ENCODE data around the gene PRDM16. TPM values are rescaled to one million over a fixed set of nuclear protein-coding genes. Genes with fewer than 3 reads are reported as not detected.
A peak's percentile ranks its signal among the peaks of the same experiment; 100 is the strongest.

PRDM16 gene
- total and polyA plus RNA-seq, 2 experiments from 2014 or later, result 0.14 to 0.16 TPM

- H3K27me3 Mint-ChIP-seq (ENCODE audit: insufficient read depth, low read depth, poor library complexity), result peaks cover 15% of the 10 kb centered on the region
- no peaks in the 10 kb centered on the region for H3K27me3 ChIP-seq (ENCODE audit: insufficient read depth)
- no peaks in the 10 kb centered on the region for H3K9me2 ChIP-seq (ENCODE audit: insufficient read depth)
- no peak overlapping the region for H3K27ac ChIP-seq (ENCODE audit: low read depth)
- H3K4me2 ChIP-seq, result no peak overlapping the region
- no peaks in the 10 kb centered on the region for H3K36me3 ChIP-seq (ENCODE audit: insufficient read depth)
- ATAC-seq (peak; percentile 16), DNase-seq (ENCODE audit: low spot score) (no peak)
- no peaks in the 10 kb centered on the region for H3K4me1 ChIP-seq (ENCODE audit: insufficient read depth)
- H3K9me3 Mint-ChIP-seq, result no peaks in the 10 kb centered on the region
- no peaks in the 10 kb centered on the region for H4K20me1 ChIP-seq (replicated peaks; ENCODE audit: insufficient read depth)
- no peak overlapping the region for H3K4me3 ChIP-seq
- H3K4me3 Mint-ChIP-seq, result no peak overlapping the region
- TF ChIP-seq CTCF (conservative IDR thresholded peaks at IDR 0.05; ENCODE audit: low read depth in 2 of 2), result no peak
- no peak for TF ChIP-seq STAT1 (IDR thresholded peaks at IDR 0.05; ENCODE audit: unreplicated experiment)
- TF ChIP-seq ZNF462 (CRISPR knock-in tag; IDR thresholded peaks at IDR 0.05), result no peak
- TF ChIP-seq ZNF114 (CRISPR knock-in tag; IDR thresholded peaks at IDR 0.05), result no peak
- TF ChIP-seq ETS1 (IDR thresholded peaks at IDR 0.05), result no peak
- no peak for TF ChIP-seq EZH2 (IDR thresholded peaks at IDR 0.05; ENCODE audit: low read depth, unreplicated experiment)
- no peak for TF ChIP-seq REST (IDR thresholded peaks at IDR 0.05; ENCODE audit: unreplicated experiment)
- no peak for TF ChIP-seq JUNB (IDR thresholded peaks at IDR 0.05; ENCODE audit: unreplicated experiment)
- no peak for TF ChIP-seq EZH2phosphoT487 (IDR thresholded peaks at IDR 0.05; ENCODE audit: unreplicated experiment)
- H3K36me3 Mint-ChIP-seq (ENCODE audit: low read depth), result no peaks in the 10 kb centered on the region
- H3K79me2 ChIP-seq (replicated peaks; ENCODE audit: insufficient read depth), result no peaks in the 10 kb centered on the region
- H3K27ac Mint-ChIP-seq, result no peak overlapping the region
- no peaks in the 10 kb centered on the region for H3F3A ChIP-seq (replicated peaks; ENCODE audit: low read depth)
- H3K4me1 Mint-ChIP-seq, result peaks cover 6% of the 10 kb centered on the region; the same call in 2 of the 3 replicates
- peak overlapping the region; percentile 74 for H2AFZ ChIP-seq
These were observed 172.2 kb downstream of the PRDM16 start for GRCh38 chr1:3241236-3241550.

Data from GM23338 (cell line).